ENCODE data around the gene NPPA. TPM values are rescaled to one million over a fixed set of nuclear protein-coding genes. Genes with fewer than 3 reads are reported as not detected.

Gene NPPA
- total RNA-seq, 1 experiment from 2014 or later: not detected

GRCh38 chr1:11888877-11889208 lies 41.3 kb upstream of the NPPA start:
- no TSS peak for BruUV-seq (replicated peaks)
- peaks cover 39% of the 10 kb centered on the region for H3K27me3 Mint-ChIP-seq (ENCODE audit: unreplicated experiment)
- no peaks in the 10 kb centered on the region for H3K4me1 Mint-ChIP-seq (ENCODE audit: low read depth, unreplicated experiment)
- H3K36me3 Mint-ChIP-seq (ENCODE audit: insufficient read depth, unreplicated experiment): no peaks in the 10 kb centered on the region
- H3K9me3 Mint-ChIP-seq (ENCODE audit: low read depth, unreplicated experiment): no peaks in the 10 kb centered on the region
- H3K4me3 Mint-ChIP-seq (ENCODE audit: low read depth, unreplicated experiment): no peak overlapping the region
- no peak for DNase-seq
- H3K27ac Mint-ChIP-seq (ENCODE audit: unreplicated experiment): no peak overlapping the region
- TF ChIP-seq CTCF (IDR thresholded peaks at IDR 0.05; ENCODE audit: unreplicated experiment): no peak
- CTCF ChIA-PET: no interaction called here
- intact Hi-C loops (cut with micrococcal nuclease; ENCODE audit: unreplicated experiment): no loop called here

DNA sequence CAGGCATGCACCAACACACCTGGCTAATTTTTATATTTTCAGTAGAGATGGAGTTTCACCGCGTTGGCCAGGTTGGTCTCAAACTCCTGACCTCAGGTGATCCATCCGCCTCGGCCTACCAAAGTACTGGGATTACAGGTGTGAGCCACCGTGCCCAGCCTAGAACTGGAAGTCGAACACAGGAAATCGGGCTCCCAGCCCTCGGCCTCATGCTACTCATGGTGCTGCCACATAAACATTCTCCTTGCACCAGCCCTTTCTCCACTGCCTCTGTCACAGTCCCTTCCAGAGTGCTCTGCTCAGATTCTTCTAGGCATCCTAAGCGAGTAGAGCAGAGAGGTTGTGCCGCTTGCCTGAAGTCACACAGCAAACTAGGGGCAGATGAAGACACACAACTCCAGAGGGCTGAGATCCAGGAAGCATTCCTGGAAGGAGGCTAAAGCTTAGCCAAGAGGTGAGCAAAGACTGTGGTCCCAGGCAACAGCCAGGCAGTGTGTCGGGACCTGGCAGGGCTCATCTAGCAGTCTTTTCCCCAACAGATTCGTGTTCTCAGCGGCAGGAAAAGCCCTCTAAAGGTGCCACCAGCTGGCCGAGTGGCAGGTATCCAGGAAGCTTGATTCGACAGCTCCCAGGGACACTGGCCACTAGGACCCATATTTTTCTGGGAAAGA lies 40.8 kb upstream of the NPPA start:
- no peak overlapping the region for H3K27ac Mint-ChIP-seq (ENCODE audit: unreplicated experiment)
- CTCF ChIA-PET: no interaction called here

DNA sequence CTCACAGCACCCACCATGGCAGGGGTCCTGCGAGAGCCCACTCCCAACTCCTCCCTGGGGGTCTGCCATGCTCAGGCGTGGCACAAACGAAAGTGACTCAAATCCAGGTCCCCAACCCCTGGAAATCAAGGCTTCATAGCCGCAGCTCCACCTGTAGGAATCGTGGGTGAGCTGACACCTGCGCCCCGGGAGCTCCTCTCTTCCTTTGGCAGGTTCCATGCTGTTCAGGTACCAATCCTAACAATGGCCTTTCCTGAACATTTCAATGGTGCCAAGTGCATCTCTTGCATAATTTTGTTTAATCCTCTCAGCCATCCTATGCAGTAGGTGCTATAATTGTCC lies 40.1 kb upstream of the NPPA start:
- no TSS peak for BruUV-seq (replicated peaks)
- no peak for DNase-seq
- H3K36me3 Mint-ChIP-seq (ENCODE audit: insufficient read depth, unreplicated experiment): no peaks in the 10 kb centered on the region
- no peak for TF ChIP-seq CTCF (IDR thresholded peaks at IDR 0.05; ENCODE audit: unreplicated experiment)
- CTCF ChIA-PET: no interaction called here
- H3K4me3 Mint-ChIP-seq (ENCODE audit: low read depth, unreplicated experiment): no peak overlapping the region
- intact Hi-C loops (cut with micrococcal nuclease; ENCODE audit: unreplicated experiment): no loop called here
- H3K9me3 Mint-ChIP-seq (ENCODE audit: low read depth, unreplicated experiment): no peaks in the 10 kb centered on the region
- no peak overlapping the region for H3K27ac Mint-ChIP-seq (ENCODE audit: unreplicated experiment)
- no peaks in the 10 kb centered on the region for H3K4me1 Mint-ChIP-seq (ENCODE audit: low read depth, unreplicated experiment)
- H3K27me3 Mint-ChIP-seq (ENCODE audit: unreplicated experiment): peaks cover 27% of the 10 kb centered on the region

More for the DNA sequence above, 40.8 kb upstream of the NPPA start:
- no peaks in the 10 kb centered on the region for H3K9me3 Mint-ChIP-seq (ENCODE audit: low read depth, unreplicated experiment)
- no peaks in the 10 kb centered on the region for H3K36me3 Mint-ChIP-seq (ENCODE audit: insufficient read depth, unreplicated experiment)
- no peaks in the 10 kb centered on the region for H3K4me1 Mint-ChIP-seq (ENCODE audit: low read depth, unreplicated experiment)
- no TSS peak for BruUV-seq (replicated peaks)
- DNase-seq: no peak
- no peak for TF ChIP-seq CTCF (IDR thresholded peaks at IDR 0.05; ENCODE audit: unreplicated experiment)
- intact Hi-C loops (cut with micrococcal nuclease; ENCODE audit: unreplicated experiment): no loop called here
- no peak overlapping the region for H3K4me3 Mint-ChIP-seq (ENCODE audit: low read depth, unreplicated experiment)
- peaks cover 34% of the 10 kb centered on the region for H3K27me3 Mint-ChIP-seq (ENCODE audit: unreplicated experiment)

GRCh38 chr1:11886986-11887665 lies 39.5 kb upstream of the NPPA start:
- no peaks in the 10 kb centered on the region for H3K4me1 Mint-ChIP-seq (ENCODE audit: low read depth, unreplicated experiment)
- no peak overlapping the region for H3K27ac Mint-ChIP-seq (ENCODE audit: unreplicated experiment)
- H3K4me3 Mint-ChIP-seq (ENCODE audit: low read depth, unreplicated experiment): no peak overlapping the region
- TF ChIP-seq CTCF (IDR thresholded peaks at IDR 0.05; ENCODE audit: unreplicated experiment): no peak
- CTCF ChIA-PET: no interaction called here
- H3K27me3 Mint-ChIP-seq (ENCODE audit: unreplicated experiment): peaks cover 27% of the 10 kb centered on the region
- no peaks in the 10 kb centered on the region for H3K9me3 Mint-ChIP-seq (ENCODE audit: low read depth, unreplicated experiment)
- intact Hi-C loops (cut with micrococcal nuclease; ENCODE audit: unreplicated experiment): no loop called here
- H3K36me3 Mint-ChIP-seq (ENCODE audit: insufficient read depth, unreplicated experiment): no peaks in the 10 kb centered on the region
- no TSS peak for BruUV-seq (replicated peaks)
- DNase-seq: no peak
